Mononuclear cell (primary cell): ENCODE data around the gene SLC4A1AP. TPM values are rescaled to one million over a fixed set of nuclear protein-coding genes. Genes with fewer than 3 reads are reported as not detected.
"Not testable (repeated sequence)": the region's sequence is repeated elsewhere in the genome, so short reads cannot be mapped to it uniquely, and the experiment has no call there.

Experiments used
- H3K27me3 ChIP-seq: 2 replicates; pipeline ENCODE4 v1.6.0; 2011; ENCODE audit warnings: low read length, control low read depth; ENCODE audit not compliant: insufficient read depth
- H3K4me1 ChIP-seq: 2 replicates; pipeline ENCODE4 v1.5.1; 2011; ENCODE audit warnings: mild to moderate bottlenecking, low read length, control low read depth; ENCODE audit not compliant: insufficient read depth
- H3K4me3 ChIP-seq: 2 replicates; pipeline ENCODE4 v1.5.1; 2011; ENCODE audit warnings: mild to moderate bottlenecking, low read length, moderate library complexity
- H3K9me3 ChIP-seq: 2 replicates; pipeline ENCODE4 v1.5.1; 2011; ENCODE audit warnings: low read depth, mild to moderate bottlenecking, control low read depth, low read length
- total RNA-seq: library from RNA; depleted of rRNA; stranded (reverse); fragments of >200 nt; gene quantifications from one replicate; pipeline ENCODE4 v1.2.3, GENCODE V29; 2012

SLC4A1AP gene
- total RNA-seq, 1 donor: 23.3 TPM

- Histone ChIP-seq H3K27me3 (no peaks in the 10 kb centered on the region), H3K4me3 (no peak overlapping the region), H3K9me3 (no peaks in the 10 kb centered on the region), H3K4me1 (no peaks in the 10 kb centered on the region)
These were observed 9.2 kb downstream of the SLC4A1AP start for GRCh38 chr2:27672723-27673486.

GRCh38 chr2:27680571-27680970, 16.9 kb downstream of the SLC4A1AP start:
- no peak overlapping the region for H3K4me3 ChIP-seq
- peaks cover 7% of the 10 kb centered on the region for H3K4me1 ChIP-seq
- H3K9me3 ChIP-seq: no peaks in the 10 kb centered on the region
- no peaks in the 10 kb centered on the region for H3K27me3 ChIP-seq

GRCh38 chr2:27681841-27682240, 18.2 kb downstream of the SLC4A1AP start:
- Histone ChIP-seq H3K4me1 (peaks cover 7% of the 10 kb centered on the region), H3K27me3 (no peaks in the 10 kb centered on the region), H3K4me3 (no peak overlapping the region), H3K9me3 (no peaks in the 10 kb centered on the region)

GRCh38 chr2:27682334-27682771, 18.7 kb downstream of the SLC4A1AP start:
- not testable (repeated sequence) for H3K9me3 ChIP-seq, H3K4me3 ChIP-seq, H3K4me1 ChIP-seq, H3K27me3 ChIP-seq

- H3K4me3 ChIP-seq: no peak overlapping the region
- no peaks in the 10 kb centered on the region for H3K27me3 ChIP-seq
- no peaks in the 10 kb centered on the region for H3K9me3 ChIP-seq
- peaks cover 7% of the 10 kb centered on the region for H3K4me1 ChIP-seq
These were observed 19.8 kb downstream of the SLC4A1AP start for GRCh38 chr2:27683390-27684071.

GRCh38 chr2:27685006-27685405, 21.3 kb downstream of the SLC4A1AP start:
- not testable (repeated sequence) for H3K27me3 ChIP-seq, H3K9me3 ChIP-seq, H3K4me3 ChIP-seq, H3K4me1 ChIP-seq

- Histone ChIP-seq H3K4me3 (no peak overlapping the region), H3K27me3 (no peaks in the 10 kb centered on the region), H3K9me3 (no peaks in the 10 kb centered on the region), H3K4me1 (peaks cover 7% of the 10 kb centered on the region)
These were observed 21.9 kb downstream of the SLC4A1AP start for GRCh38 chr2:27685577-27685976.

- peaks cover 7% of the 10 kb centered on the region for H3K4me1 ChIP-seq
- no peak overlapping the region for H3K4me3 ChIP-seq
- no peaks in the 10 kb centered on the region for H3K9me3 ChIP-seq
- H3K27me3 ChIP-seq: no peaks in the 10 kb centered on the region
These were observed 23.5 kb downstream of the SLC4A1AP start for GRCh38 chr2:27687232-27687631.

- H3K4me1 ChIP-seq: peaks cover 4% of the 10 kb centered on the region
- H3K9me3 ChIP-seq: no peaks in the 10 kb centered on the region
- H3K27me3 ChIP-seq: no peaks in the 10 kb centered on the region
- H3K4me3 ChIP-seq: no peak overlapping the region
These were observed 25.7 kb downstream of the SLC4A1AP start for GRCh38 chr2:27689424-27689823.

GRCh38 chr2:27690052-27690451, 26.4 kb downstream of the SLC4A1AP start:
- H3K4me1 ChIP-seq: peaks cover 4% of the 10 kb centered on the region
- H3K4me3 ChIP-seq: no peak overlapping the region
- H3K27me3 ChIP-seq: no peaks in the 10 kb centered on the region
- no peaks in the 10 kb centered on the region for H3K9me3 ChIP-seq

- Histone ChIP-seq H3K9me3 (no peaks in the 10 kb centered on the region), H3K4me1 (no peaks in the 10 kb centered on the region), H3K27me3 (no peaks in the 10 kb centered on the region), H3K4me3 (no peak overlapping the region)
These were observed 34.0 kb downstream of the SLC4A1AP start for GRCh38 chr2:27697660-27698059.

GRCh38 chr2:27701676-27702075, 38.0 kb downstream of the SLC4A1AP start:
- H3K9me3 ChIP-seq: no peaks in the 10 kb centered on the region
- H3K4me1 ChIP-seq: peaks cover 15% of the 10 kb centered on the region
- no peak overlapping the region for H3K4me3 ChIP-seq
- H3K27me3 ChIP-seq: no peaks in the 10 kb centered on the region

- Histone ChIP-seq H3K4me3 (no peak overlapping the region), H3K4me1 (peaks cover 15% of the 10 kb centered on the region), H3K9me3 (no peaks in the 10 kb centered on the region), H3K27me3 (no peaks in the 10 kb centered on the region)
These were observed 38.6 kb downstream of the SLC4A1AP start for GRCh38 chr2:27702302-27702701.

GRCh38 chr2:27703638-27704341, 40.1 kb downstream of the SLC4A1AP start:
- H3K4me3 ChIP-seq: no peak overlapping the region
- H3K9me3 ChIP-seq: no peaks in the 10 kb centered on the region
- no peaks in the 10 kb centered on the region for H3K27me3 ChIP-seq
- H3K4me1 ChIP-seq: peaks cover 15% of the 10 kb centered on the region

- H3K9me3 ChIP-seq: no peaks in the 10 kb centered on the region
- no peaks in the 10 kb centered on the region for H3K27me3 ChIP-seq
- H3K4me3 ChIP-seq: no peak overlapping the region
- peaks cover 15% of the 10 kb centered on the region for H3K4me1 ChIP-seq
These were observed 40.7 kb downstream of the SLC4A1AP start for GRCh38 chr2:27704342-27704876.
